ENCODE data around the gene HERC5. TPM values are rescaled to one million over a fixed set of nuclear protein-coding genes. Genes with fewer than 3 reads are reported as not detected.

Gene HERC5
- total RNA-seq, 6 donors from 2014 or later, result 4.3 to 18.1 (median 9.8) TPM

DNA sequence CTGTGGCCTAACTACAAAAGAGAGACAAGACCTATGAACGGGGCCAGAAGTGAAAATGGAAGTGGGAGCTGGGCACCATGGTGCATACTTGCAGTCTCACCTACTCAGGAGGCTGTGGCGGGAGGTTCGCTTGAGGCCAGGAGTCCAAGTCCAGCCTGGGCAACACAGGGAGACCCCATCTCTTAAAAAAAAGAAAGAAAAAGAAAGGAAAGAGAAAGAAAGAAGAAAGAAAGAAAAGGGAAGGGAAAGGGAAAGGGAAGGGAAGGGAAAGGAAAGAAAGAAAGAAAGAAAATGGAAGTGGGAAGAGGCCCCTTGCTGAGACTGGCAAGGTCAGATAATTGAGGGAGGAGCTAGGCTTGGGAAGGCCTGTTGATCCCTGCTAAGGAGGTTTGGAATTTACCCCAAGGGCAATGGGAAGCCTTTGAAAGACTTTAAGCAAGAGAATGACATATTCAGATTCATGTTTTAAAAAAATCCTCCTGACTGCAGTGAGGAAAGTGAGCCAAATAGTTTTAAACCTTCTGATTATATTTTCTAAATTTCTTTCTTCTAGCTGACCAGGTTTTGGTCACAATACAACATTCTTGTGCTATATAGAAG is 17.7 kb upstream of the HERC5 start:
- Histone ChIP-seq H3K27me3 (no peaks in the 10 kb centered on the region), H3K36me3 (peaks cover 0 to 13% (median 0%) of the 10 kb centered on the region in 4 donors), H3K4me3 (no peak overlapping the region), H3K4me1 (no peaks in the 10 kb centered on the region), H3K9me3 (no peaks in the 10 kb centered on the region), H3K27ac (no peak overlapping the region)
- ATAC-seq (ENCODE audit: low FRiP score in 2 of 2), result no peak
- no peak for DNase-seq
- 94 to 96% methylated on average over 3 of the region's 3 CpGs for WGBS, 2 donors
- TF ChIP-seq, protein P1, sequence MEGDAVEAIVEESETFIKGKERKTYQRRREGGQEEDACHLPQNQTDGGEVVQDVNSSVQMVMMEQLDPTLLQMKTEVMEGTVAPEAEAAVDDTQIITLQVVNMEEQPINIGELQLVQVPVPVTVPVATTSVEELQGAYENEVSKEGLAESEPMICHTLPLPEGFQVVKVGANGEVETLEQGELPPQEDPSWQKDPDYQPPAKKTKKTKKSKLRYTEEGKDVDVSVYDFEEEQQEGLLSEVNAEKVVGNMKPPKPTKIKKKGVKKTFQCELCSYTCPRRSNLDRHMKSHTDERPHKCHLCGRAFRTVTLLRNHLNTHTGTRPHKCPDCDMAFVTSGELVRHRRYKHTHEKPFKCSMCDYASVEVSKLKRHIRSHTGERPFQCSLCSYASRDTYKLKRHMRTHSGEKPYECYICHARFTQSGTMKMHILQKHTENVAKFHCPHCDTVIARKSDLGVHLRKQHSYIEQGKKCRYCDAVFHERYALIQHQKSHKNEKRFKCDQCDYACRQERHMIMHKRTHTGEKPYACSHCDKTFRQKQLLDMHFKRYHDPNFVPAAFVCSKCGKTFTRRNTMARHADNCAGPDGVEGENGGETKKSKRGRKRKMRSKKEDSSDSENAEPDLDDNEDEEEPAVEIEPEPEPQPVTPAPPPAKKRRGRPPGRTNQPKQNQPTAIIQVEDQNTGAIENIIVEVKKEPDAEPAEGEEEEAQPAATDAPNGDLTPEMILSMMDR (IDR thresholded peaks at IDR 0.05), result no peak

DNA sequence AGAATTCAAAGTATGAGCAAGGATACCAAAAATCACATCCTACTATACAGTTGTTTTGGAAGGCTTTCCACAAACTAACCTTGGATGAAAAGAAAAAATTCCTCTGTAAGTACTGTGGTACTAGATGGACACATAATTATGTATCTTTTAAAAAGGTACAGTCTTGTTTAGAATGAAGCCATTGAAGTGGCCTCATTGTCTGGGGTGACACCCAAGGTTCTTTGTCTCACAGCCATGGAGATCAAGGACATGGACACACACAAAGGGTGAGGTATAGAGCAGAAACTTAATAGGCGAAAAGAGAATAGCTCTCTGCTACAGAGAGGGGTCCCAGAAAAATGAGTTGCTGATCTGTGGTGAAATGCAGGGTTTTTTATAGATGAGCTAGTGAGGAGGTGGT is 16.8 kb upstream of the HERC5 start:
- Histone ChIP-seq H3K27ac (no peak overlapping the region), H3K27me3 (no peaks in the 10 kb centered on the region), H3K4me3 (no peak overlapping the region), H3K4me1 (no peaks in the 10 kb centered on the region), H3K9me3 (no peaks in the 10 kb centered on the region), H3K36me3 (peaks cover 0 to 13% (median 0%) of the 10 kb centered on the region in 4 donors)
- DNase-seq (no peak), ATAC-seq (ENCODE audit: low FRiP score in 2 of 2) (no peak)
- WGBS, 2 donors, result 89 to 100% methylated on average over 1 of the region's 1 CpG
- TF ChIP-seq, protein P1 (IDR thresholded peaks at IDR 0.05), result no peak
- TF ChIP-seq EP300 (IDR thresholded peaks at IDR 0.05), result no peak
- no peak for TF ChIP-seq POLR2AphosphoS5 (IDR thresholded peaks at IDR 0.05)
- TF ChIP-seq POLR2A (IDR thresholded peaks at IDR 0.05), result no peak

- Histone ChIP-seq H3K36me3 (peaks cover 0 to 9% (median 0%) of the 10 kb centered on the region in 4 donors), H3K27me3 (no peaks in the 10 kb centered on the region), H3K4me1 (no peaks in the 10 kb centered on the region), H3K4me3 (no peak overlapping the region), H3K9me3 (no peaks in the 10 kb centered on the region), H3K27ac (no peak overlapping the region)
- ATAC-seq (ENCODE audit: low FRiP score in 2 of 2) (no peak), DNase-seq (no peak)
- no peak for TF ChIP-seq POLR2AphosphoS5 (IDR thresholded peaks at IDR 0.05)
- no peak for TF ChIP-seq POLR2A (IDR thresholded peaks at IDR 0.05)
- TF ChIP-seq, protein P1 (IDR thresholded peaks at IDR 0.05), result no peak
- no peak for TF ChIP-seq EP300 (IDR thresholded peaks at IDR 0.05)
Measured at GRCh38 chr4:88441696-88442095, 15.2 kb upstream of the HERC5 start.

DNA sequence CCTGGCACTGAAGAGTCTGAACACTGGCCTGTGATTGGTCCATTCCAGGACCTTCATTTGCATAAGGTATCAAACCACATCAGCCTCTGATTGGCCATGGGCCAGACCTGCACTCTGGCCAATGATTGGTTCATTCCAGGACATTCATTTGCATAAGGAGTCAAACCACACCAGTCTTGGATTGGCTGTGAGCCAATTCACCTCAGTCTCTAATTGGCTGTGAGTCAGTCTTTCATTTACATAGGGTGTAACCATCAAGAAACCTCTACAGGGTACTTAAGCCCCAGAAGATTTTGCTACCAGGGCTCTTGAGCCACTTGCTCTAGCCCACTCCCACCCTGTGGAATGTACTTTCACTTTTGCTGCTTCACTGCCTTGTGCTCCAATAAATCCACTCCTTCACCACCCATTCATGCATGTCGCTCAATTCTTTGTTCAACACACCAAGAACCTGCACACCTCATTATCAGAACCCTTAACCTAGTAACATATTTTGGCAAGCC is 14.2 kb upstream of the HERC5 start:
- Histone ChIP-seq H3K9me3 (no peaks in the 10 kb centered on the region), H3K27me3 (no peaks in the 10 kb centered on the region), H3K36me3 (peaks cover 0 to 5% (median 0%) of the 10 kb centered on the region in 4 donors), H3K27ac (no peak overlapping the region), H3K4me3 (no peak overlapping the region), H3K4me1 (no peaks in the 10 kb centered on the region)
- WGBS, 2 donors, result 84 to 100% methylated on average over 1 of the region's 1 CpG
- ATAC-seq (ENCODE audit: low FRiP score in 2 of 2) (no peak), DNase-seq (no peak)
- TF ChIP-seq, protein P1 (IDR thresholded peaks at IDR 0.05), result no peak
- no peak for TF ChIP-seq POLR2AphosphoS5 (IDR thresholded peaks at IDR 0.05)
- no peak for TF ChIP-seq EP300 (IDR thresholded peaks at IDR 0.05)
- TF ChIP-seq POLR2A (IDR thresholded peaks at IDR 0.05), result no peak

GRCh38 chr4:88443486-88443885 is 13.4 kb upstream of the HERC5 start:
- Histone ChIP-seq H3K36me3 (peaks cover 0 to 5% (median 0%) of the 10 kb centered on the region in 4 donors), H3K9me3 (no peaks in the 10 kb centered on the region), H3K4me3 (no peak overlapping the region), H3K27me3 (no peaks in the 10 kb centered on the region), H3K27ac (no peak overlapping the region), H3K4me1 (no peaks in the 10 kb centered on the region)
- TF ChIP-seq POLR2AphosphoS5 (IDR thresholded peaks at IDR 0.05) (no peak), EP300 (IDR thresholded peaks at IDR 0.05) (no peak), POLR2A (IDR thresholded peaks at IDR 0.05) (no peak)
- TF ChIP-seq, protein P1 (IDR thresholded peaks at IDR 0.05), result no peak
- ATAC-seq (ENCODE audit: low FRiP score in 2 of 2), result no peak
- no peak for DNase-seq
- 87 to 90% methylated on average over 5 of the region's 5 CpGs for WGBS, 2 donors

Measured in upper lobe of left lung (tissue), 6 donors.